ENCODE measurements around the gene MGAT4B.
A peak's percentile ranks its signal among the peaks of the same experiment; 100 is the strongest.

Gene MGAT4B

DNA sequence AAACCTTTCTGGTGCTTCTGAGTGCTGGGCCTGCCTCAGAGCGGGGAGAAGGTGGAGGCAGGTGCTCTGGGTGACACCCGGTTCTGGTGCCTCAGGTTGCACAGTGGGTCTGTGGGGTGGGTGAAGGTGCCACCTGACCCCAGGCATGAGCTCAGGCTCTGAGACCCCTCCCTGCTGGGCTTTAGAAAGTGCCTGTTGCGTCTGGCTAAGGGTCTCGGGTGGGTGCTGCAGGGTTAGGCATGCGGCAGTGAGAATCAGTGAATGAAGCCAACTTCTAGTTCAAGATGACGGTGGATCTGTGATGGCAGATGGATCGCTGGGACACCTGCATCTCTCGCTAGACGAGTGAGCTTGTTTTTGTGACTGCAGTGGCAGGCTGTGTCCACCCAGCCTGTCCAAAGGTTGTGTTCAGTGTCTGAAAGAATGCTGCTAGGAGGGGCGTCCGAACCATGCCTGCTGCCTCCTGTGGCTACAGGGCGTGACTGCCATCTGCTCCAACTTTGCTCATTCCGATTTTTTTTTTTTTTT is 19.1 kb upstream of the MGAT4B start:
- peak; percentile 20 for DNase-seq (ENCODE audit: low read depth)

DNA sequence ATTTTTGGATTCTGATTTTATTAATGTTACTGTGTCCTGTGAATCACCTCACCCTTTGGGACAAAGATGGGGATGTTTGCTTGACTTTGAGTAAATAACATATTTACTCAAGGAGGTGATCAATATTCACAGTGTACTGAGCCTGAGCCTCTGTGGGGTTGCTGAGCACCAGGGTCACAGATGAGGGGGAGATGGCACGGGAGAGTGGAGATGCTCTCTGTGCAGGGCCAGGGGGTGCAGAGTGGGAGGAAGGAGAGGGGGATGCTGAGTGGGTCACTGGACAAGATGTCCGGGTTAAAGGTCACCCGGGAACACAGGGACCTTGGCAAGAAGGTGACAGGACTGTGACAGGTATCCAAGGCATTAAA is 18.1 kb upstream of the MGAT4B start:
- DNase-seq (ENCODE audit: low read depth), result no peak

DNA sequence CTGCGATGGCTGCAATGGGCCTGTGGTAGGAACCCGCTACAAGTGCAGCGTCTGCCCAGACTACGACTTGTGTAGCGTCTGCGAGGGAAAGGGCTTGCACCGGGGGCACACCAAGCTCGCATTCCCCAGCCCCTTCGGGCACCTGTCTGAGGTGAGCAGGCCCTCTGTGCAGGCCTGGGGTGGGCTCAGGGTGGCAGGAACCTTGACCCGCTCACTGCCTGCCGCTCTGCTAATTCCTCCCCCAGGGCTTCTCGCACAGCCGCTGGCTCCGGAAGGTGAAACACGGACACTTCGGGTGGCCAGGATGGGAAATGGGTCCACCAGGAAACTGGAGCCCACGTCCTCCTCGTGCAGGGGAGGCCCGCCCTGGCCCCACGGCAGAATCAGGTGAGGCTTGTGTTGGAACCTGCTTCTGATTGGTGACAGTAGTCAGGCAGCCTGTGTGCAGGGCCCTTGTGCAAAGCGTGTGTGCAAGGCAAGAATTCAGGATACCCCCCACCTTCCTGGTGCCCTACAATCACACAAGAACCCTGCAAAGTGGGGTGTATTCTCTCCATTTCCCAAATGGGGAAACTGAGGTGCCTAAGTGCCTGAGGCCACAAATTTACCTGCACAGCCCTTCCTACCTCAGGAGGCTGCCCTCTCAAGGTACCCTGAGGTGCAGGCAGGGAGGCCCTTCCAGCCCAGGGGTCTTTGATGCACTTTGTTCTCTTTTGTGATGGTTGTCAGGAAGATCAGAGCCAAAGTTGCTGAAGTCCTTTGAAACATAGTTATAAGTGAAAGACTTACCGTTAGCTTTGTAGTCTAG is 17.5 kb upstream of the MGAT4B start:
- DNase-seq (ENCODE audit: low read depth), result no peak

DNA sequence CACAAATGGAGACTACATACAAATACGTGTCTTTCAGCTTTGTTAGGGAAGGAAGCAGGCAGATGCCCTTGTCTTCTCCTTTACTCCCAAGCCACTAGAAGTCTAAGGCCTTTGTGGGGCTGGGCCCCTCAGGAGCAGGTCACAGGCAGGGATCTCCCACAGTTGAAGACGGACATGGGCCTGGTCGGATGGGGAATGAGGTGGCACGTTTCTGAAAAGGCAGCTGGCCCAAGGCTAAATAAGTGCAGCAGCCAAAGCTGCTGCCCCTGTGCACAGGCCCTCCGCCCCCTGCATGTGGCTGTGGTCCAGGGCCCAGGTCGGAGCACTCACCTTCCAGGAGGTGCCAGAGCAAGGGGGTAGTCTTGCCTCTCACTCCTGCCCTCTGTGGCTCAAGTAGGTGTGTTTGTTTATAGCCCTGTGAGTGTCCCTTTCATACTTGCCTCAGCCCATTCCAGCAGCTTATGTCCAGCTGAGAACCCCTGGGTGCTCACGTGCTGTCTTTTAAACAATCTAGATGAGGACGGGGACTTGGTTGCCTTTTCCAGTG is 15.9 kb upstream of the MGAT4B start:
- DNase-seq (ENCODE audit: low read depth), result no peak

DNA sequence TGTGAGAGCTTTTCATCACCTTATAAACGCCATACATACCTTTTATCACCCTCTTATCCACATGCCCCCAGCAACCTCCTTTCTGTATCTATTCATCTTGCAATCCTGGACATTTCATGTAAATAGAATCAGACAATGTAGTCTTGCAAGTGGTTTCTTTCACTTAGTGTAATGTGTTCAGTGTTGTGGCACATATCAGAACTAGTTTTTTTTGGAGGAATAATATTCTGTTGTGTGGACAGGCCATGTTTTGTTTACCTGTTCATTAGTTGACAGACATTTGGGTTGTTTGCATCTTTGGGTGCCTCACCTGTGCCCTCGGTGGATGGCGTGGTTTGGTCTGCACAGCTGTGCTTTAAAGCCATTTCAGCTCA is 15.4 kb upstream of the MGAT4B start:
- no peak for DNase-seq (ENCODE audit: low read depth)

DNA sequence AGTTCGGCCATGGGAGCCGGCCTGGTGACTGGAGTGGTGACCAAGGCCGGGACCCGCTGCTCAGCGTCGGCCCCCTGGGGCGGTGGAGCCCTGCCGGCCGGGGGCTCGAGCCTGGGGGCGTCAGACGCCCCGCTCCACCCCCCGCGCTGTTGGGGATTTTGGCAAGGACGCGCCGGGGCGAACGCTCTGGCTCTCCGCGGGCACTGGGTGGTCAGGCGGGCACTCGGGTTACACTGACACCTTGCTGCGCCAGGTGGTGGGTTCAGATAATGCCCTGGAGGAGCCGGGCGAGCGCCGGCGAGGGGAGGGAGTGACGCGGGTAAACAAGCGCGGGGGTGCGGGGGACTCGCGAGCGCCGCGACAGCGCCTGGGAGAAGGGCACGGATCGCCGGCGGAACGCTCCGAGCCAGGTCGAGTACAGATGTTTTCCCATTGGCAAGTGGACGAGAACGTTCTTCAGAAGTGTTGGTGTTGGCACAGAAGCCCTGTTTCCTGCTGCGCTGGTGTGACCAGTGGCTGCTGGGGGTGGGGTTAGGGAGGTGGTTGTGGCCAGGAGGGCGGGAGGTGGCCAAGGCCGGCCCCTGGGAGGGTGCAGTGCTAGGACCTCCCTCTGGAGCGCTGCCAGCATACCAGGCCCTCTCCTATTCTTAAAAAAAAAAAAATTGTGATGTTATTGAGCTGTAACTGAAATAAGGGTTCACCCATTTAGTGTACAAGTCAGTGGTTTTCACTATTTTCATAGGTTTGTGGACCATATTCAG is 14.8 kb upstream of the MGAT4B start:
- peak; percentile 97 for DNase-seq (ENCODE audit: low read depth)

DNA sequence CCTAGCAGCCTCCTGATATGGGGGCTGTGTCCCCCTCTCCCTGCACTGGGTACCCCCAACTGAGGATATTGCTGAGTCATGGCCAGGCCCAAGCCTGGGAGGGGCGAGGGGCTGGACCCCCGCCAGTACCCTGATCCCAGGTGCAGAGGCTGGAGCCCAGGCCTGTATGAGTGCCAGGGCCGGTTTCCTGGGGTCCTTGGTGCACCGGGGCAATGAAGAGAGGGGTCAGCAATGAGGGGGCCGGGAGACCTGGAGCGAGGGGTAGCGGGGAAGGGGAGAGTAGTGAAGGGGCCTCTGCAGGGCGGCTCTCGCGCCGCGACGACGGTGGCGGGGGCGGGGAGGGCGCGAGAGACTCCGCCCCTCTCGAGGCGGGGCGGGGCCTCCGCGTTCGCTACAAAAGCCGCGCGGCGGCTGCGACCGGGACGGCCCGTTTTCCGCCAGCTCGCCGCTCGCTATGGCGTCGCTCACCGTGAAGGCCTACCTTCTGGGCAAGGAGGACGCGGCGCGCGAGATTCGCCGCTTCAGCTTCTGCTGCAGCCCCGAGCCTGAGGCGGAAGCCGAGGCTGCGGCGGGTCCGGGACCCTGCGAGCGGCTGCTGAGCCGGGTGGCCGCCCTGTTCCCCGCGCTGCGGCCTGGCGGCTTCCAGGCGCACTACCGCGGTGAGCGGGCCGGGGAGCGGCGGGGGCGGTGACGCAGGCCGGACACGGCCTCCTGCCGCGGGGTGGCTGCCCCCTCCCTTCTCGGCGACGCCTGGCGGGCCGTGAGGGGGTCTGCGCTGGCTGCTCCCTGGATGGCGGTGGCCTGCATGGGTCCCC is 14.0 kb upstream of the MGAT4B start, which contains the start of gene SQSTM1:
TSS of gene SQSTM1 (plus strand) at position 423 of the 815 bp plus-strand sequence. CDS start at position 455, 32 bp downstream.
- peak; percentile 77 for DNase-seq (ENCODE audit: low read depth)

DNA sequence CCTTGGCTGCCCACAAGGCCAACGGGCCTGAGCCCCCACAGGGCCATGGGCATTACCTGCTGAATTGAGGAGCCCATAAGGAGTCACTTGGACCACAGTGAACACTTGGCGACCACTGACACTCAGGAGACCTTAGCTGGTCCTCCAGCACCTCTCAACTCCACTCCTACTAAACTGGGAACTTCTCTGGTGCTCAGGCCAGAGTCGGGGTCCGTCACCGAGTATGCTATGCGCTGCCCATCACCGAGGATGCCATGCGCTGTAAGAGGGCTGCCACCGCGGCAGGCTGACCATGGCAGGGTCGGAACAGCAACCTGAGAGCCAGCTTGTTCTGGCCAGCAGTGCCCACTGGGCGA is 13.4 kb upstream of the MGAT4B start:
- DNase-seq (ENCODE audit: low read depth), result no peak

DNA sequence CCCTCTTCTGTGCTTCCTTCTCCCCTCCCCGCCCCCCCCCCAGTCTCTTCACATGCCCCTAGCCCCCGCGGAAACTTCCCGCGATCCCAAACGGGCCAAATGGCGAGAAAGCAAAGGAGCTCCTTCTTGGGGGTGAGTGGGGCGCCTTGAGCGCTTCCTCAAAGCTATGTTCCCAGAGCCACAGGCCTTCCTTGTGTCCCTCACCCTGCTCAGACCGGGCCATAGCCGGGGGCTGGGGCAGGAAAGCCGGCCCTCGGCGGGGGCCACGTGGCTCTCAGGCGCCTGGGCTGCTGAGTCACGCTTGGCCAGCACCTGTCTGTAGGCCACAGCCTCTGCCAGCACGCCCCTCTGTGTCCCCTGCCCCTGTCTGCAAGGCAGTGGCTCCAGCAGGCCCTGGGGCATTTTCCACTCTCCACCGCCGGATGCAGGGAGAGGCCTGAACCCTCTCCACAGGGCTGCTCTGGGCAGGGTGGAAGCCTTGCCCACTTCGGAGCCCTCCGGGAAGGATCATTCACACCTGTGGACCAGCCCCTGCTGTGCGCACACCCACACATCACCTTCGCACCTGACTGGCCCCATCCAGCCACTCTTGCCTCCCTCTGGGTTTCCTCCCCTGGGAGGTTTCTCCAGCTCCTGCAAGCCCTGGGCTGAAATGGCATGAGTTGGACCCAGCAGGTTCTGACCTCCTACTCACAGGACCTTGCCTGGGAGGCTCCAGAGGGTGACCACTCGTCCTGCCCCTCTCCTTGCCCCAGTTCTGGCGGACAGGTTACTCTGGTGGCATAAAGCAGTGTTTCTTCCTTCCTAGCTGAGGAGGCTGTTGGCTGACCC is 12.8 kb upstream of the MGAT4B start:
- DNase-seq (ENCODE audit: low read depth), result peak; percentile 78

DNA sequence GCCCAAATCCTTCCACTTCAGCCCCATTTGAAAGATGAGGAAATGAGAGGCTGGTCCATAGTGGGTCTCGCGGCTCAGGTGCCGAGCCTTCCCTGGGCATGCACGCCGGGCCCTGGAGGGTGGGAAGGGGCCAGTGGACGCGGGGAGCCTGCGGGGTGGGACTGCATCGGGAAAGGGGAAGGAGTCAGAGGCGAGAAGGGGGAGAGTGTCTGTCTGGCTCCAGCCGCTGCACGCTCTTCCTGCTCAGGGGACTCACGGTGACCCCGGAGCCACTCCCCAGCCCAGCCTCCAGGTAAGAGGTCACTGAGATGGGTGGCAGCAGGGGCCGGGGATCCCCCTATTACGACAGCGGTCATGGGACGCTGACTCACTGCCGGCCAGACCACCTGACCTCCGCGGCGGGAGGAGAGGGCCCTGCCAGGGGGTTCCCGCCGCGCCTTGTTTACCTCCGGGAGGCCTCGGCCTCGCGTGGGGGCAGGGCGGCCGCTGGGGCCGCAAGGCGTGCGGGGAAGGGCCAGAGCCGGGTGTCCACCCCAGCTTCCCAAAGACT is 12.2 kb upstream of the MGAT4B start:
- DNase-seq (ENCODE audit: low read depth), result peak; percentile 91

DNA sequence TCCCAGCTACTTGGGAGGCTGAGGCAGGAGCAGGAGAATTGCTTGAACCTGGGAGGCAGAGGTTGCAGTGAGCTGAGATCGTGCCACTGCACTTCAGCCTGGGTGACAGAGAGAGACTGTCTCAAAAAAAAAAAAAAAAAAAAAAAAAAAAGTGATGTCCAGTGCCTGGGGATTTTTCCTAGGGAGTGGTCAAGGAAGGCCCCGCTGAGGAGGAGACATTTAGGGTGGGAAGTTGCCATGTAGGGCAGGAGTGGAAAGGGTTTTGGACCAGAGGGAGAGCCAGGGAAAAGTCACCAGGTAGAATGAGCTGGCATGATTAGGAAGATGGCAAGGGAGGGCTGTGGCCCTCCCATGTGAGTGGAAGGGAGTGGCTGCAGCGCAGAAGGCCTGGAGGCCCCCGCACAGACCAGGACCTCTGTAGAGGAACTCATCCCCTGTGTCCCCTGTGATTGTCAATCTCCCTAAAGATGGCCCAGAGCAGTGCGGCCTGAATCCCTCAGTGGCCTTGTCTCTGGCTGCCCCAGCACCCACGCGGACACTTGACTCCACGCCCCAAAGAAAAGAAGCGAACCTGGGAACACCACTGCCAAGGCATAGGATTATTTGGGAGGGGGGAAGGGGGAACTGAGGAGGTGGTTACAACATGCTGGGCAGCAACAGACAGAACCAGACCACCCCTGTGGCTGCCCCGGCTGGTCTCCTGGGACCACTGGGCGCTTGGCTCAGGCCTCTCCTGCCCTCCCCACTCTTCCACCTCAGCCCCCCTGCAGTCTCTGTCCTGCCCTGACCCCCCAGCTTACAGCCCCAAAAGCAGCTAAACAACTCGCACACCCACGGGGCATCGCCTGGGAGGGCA is 11.5 kb upstream of the MGAT4B start:
- no peak for DNase-seq (ENCODE audit: low read depth)

DNA sequence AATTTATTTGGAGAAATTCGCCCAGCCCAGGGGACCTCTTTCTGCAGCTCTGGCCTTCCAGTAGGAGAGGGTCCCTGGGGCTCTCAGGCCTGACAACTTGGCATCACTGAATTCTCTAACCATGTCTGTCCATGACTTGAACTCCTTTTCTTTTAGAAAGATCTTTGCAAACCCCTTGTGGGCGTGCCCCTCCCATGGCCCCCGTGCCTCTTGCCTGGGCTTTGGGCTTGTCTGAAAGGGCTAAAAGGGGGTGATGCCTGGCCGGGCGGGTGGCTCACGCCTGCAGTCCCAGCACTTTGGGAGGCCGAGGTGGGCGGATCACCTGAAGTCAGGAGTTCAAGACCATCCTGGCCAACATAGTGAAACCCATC is 10.8 kb upstream of the MGAT4B start:
- no peak for DNase-seq (ENCODE audit: low read depth)

DNA sequence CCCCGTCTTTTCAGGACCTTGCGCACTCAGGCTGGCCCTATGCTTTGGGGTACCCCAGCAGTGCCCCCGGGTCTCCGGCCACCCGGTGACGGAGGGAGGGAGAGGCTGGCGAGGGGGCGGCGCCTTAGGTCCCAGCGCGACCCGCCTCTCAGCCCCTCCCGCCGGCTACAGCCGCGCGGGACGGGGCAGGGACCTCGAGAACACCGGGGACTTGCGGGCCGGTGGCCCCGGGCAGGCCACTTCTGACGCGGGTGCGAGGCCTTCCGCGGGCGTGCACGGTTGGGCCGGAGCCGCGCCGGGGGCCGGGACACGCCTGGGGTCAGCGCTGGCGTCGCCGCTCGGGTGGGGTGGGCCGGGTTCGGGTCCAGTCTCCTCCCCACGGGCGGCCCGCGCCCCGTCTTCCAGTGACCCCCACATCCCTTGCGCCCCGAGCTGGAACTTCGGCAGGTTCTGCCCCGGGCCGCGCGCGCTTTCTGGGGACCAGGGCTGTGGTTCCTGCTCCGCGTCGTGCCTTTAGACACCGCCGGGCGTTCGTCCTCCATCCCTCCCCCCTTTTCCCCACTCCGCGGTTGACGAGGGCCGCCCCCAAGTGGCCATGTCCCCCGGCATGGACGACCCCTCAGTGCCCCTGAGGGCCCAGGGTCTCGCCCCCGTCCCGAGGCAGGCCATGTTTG is 10.3 kb upstream of the MGAT4B start:
- no peak for DNase-seq (ENCODE audit: low read depth)

DNA sequence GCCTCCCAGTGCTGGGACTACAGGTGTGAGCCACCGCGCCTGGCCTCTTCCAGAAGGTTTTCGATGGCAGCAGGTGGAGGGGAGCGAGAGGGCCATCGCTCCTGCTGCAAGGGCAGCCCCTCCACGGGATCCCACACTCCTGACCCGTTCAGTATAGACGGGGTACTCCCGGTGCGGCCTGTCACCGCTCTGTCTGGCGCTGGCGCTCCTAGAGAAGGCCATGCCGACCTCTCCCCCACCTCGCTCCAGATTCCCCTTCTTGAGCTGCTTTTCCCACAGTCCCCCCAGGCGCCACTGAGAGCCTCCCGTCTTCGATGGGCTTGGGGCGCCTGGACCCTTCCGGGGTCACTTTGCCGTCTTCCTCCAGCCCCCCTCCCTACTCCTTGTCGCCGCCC is 9.7 kb upstream of the MGAT4B start:
- DNase-seq (ENCODE audit: low read depth), result no peak

DNA sequence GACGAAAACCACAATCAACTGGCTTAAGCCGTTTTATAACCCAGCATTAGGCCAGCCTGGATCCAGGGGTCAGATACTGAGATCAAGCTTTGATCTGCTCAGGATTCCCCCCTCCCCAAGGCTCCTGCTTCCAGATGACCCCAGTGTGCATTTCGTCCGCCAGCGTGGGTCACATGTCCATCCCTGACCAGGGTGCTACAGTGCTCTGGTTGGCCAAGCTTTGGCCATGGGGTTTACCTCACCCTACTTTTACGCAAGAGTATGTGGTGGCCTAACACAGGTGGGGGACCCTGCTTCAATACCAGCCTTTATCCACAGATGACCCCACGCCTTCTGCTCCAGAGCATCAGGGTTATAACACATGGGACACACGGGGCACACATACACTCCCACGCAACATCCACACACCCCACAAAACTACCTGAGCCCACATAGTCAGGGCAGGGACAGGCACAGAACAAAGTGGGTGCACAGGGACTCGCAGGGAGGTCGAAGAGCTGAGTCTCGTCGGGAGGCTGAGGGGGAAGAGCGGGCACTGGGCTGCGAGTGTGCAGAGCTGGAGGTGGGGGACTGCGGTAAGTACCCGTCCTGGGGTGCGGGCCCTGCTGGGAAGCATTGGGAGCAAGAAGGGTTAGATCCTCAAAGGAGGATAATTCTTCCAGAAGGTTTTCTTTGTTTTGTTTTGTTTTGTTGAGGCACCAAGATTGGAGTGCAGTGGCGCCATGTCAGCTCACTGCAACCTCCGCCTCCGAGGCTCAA is 9.0 kb upstream of the MGAT4B start:
- DNase-seq (ENCODE audit: low read depth), result no peak

DNA sequence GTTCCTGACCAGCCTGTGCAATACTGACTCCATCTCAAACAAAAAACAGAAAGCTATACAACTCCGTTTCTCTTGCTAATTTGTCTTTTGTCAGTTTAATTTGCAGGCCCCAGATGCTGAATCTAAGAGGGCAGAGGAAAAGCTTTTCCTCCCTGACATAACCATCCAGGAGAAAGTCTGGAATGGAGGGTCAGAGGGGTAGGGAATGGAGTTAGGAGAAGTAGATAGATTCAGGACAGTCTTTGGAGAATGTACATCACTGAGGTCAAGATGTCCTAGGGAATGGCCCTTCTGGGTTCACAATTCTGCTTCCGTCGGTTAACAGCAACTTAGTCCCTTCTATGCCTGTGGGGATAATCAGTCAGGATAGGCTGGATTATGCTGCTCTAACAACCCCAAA is 7.4 kb upstream of the MGAT4B start:
- no peak for DNase-seq (ENCODE audit: low read depth)

DNA sequence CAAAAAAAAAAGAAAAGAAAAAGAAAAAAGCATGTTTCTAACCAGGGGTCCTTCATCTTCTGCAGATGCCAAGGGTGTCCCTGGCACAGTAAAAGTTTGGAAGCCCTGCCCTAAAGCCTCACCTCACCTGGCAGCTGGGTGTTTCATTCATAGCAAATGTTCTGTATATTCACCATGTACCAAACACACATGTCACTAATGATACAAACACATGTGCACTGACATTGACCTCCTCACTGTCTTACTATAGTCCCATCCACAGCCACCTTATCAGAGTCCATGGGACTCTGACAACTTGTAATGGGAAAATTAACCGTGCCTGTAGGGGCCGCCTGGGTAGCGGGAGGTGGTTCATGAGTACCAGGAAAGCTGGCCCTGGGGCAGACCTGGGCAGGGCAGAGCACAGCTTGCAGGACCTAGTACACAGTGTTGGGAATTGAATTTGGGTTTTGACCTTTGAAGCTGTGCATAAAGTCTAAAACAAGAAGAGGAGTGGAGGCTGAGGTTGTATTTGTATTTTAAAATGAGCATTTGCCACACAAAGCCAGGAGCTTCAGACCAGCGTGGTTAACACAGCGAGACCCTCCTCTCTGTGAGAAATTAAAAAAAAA is 6.4 kb upstream of the MGAT4B start:
- DNase-seq (ENCODE audit: low read depth), result no peak

DNA sequence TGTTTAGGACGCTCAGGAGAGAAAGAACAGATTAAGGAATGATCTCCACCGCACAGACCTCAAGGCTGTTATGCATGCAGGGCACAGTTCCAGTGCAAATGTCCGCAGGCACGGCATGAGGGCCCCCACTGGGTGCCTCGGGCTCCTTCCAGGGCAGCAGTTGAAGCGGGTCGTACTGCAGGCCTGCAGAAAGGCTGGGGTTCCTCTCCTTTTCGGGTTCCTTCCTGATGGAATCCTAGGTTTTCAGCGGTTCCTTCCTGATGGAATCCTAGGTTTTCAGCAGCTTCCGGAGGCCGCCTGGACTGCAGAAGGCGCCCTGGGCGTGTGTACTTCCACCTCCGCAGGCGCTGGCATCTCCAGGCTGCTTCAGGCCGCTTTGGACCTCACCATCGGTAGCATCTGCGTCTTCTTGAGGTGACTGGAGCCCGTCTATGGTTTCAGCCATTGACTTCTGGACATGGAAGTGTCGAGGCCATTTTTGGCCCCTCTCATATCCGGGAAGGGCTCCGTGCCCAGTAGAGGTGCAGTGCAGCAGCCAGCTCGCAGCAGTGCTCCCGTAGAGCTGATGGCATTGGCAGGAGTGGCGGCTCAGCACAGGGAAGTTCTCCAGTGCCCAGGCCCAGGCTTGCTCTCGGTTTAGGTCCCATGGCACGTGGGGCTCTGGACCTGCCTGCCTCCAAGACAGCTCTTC is 5.6 kb upstream of the MGAT4B start:
- no peak for DNase-seq (ENCODE audit: low read depth)
